IMR-90 (cell line): ENCODE measurements around the gene IL22RA2. TPM values are rescaled to one million over a fixed set of nuclear protein-coding genes. Genes with fewer than 3 reads are reported as not detected.

Experiments
- ATAC-seq: fragments of 200-7000 bp; cut with Tn5 transposase; 2 replicates; pipeline ENCODE4 v1.9.1; 2020; ENCODE audit warnings: low read depth, mild to moderate bottlenecking, moderate library complexity
- BruUV-seq: library from RNA; stranded (reverse); fragments of 400-500 nt; replicated peaks from 2 replicates; lab custom pipeline; 2021; lab: Mats Ljungman, UMichigan
- CTCF ChIA-PET: fragments of 300-600 bp; formaldehyde crosslinking; extraction: SDS; loops from one replicate; lab custom pipeline; 2021; ENCODE audit warnings: antibody characterized with exemption; lab: Yijun Ruan, JAX
- POLR2A ChIA-PET: fragments of 300-600 bp; sonication (Branson Sonifier 250); formaldehyde crosslinking; loops from one replicate; lab custom pipeline; 2022; ENCODE audit warnings: antibody characterized with exemption; ENCODE audit not compliant: unreplicated experiment; lab: Charles Lee
- DNase-seq: peaks from one replicate; pipeline ENCODE4 v3.0.0; 2013
- H2AFZ ChIP-seq: replicated peaks from 2 replicates; pipeline ENCODE3; 2013; ENCODE audit warnings: low read length, mild to moderate bottlenecking; ENCODE audit not compliant: poor library complexity
- H2AK5ac ChIP-seq: 2 replicates; pipeline ENCODE4 v1.6.1; 2013; ENCODE audit warnings: low read depth, low read length, inconsistent platforms
- H2AK9ac ChIP-seq: replicated peaks from 2 replicates; pipeline ENCODE3; 2013; ENCODE audit warnings: mild to moderate bottlenecking, low read depth, low read length, moderate library complexity; ENCODE audit not compliant: poor library complexity
- H2BK120ac ChIP-seq: 2 replicates; pipeline ENCODE4 v1.6.1; 2013; ENCODE audit warnings: low read depth, low read length, inconsistent platforms
- H2BK15ac ChIP-seq: 3 replicates; pipeline ENCODE4 v1.6.1; 2013; ENCODE audit warnings: low read depth, low read length, inconsistent platforms
- H2BK20ac ChIP-seq: 2 replicates; pipeline ENCODE4 v1.6.1; 2013; ENCODE audit warnings: low read depth, mild to moderate bottlenecking, inconsistent platforms, low read length, moderate library complexity
- H2BK5ac ChIP-seq: 2 replicates; pipeline ENCODE4 v1.6.1; 2013; ENCODE audit warnings: mild to moderate bottlenecking, low read depth, low read length, inconsistent platforms; ENCODE audit not compliant: poor library complexity, severe bottlenecking
- H3K14ac ChIP-seq: replicated peaks from 2 replicates; pipeline ENCODE4 v1.6.1; 2013; ENCODE audit warnings: low read depth, low read length, inconsistent platforms
- H3K18ac ChIP-seq: 2 replicates; pipeline ENCODE4 v1.6.1; 2013; ENCODE audit warnings: low read depth, low read length, control low read depth
- H3K23ac ChIP-seq: 2 replicates; pipeline ENCODE4 v1.6.1; 2013; ENCODE audit warnings: low read depth, low read length, inconsistent platforms
- H3K27ac ChIP-seq: 2 replicates; pipeline ENCODE4 v1.5.1; 2013; ENCODE audit warnings: mild to moderate bottlenecking, control low read depth, low read length; ENCODE audit not compliant: insufficient read depth
- H3K27me3 ChIP-seq: 2 replicates; pipeline ENCODE4 v1.6.1; 2013; ENCODE audit warnings: low read length; ENCODE audit not compliant: control insufficient read depth, insufficient read depth
- H3K36me3 ChIP-seq: 2 replicates; pipeline ENCODE4 v1.6.1; 2013; ENCODE audit warnings: low read length, mixed read lengths; ENCODE audit not compliant: control insufficient read depth, insufficient read depth
- H3K4ac ChIP-seq: 2 replicates; pipeline ENCODE4 v1.6.1; 2013; ENCODE audit warnings: low read depth, low read length, inconsistent platforms
- H3K4me1 ChIP-seq: 2 replicates; pipeline ENCODE4 v1.6.1; 2013; ENCODE audit warnings: low read length, mixed read lengths; ENCODE audit not compliant: control insufficient read depth, insufficient read depth
- H3K4me2 ChIP-seq: 2 replicates; pipeline ENCODE4 v1.6.1; 2013; ENCODE audit warnings: low read depth, mild to moderate bottlenecking, control low read depth, low read length, moderate library complexity
- H3K4me3 ChIP-seq: 2 replicates; pipeline ENCODE4 v1.5.1; 2013; ENCODE audit warnings: low read depth, mild to moderate bottlenecking, control low read depth, low read length, moderate library complexity; ENCODE audit not compliant: insufficient read depth
- H3K56ac ChIP-seq: 2 replicates; pipeline ENCODE4 v1.6.1; 2013; ENCODE audit warnings: low read length, inconsistent platforms; ENCODE audit not compliant: insufficient read depth; ENCODE audit errors: extremely low read depth
- H3K79me1 ChIP-seq, 2 experiments: 2 replicates each; pipeline ENCODE4 v1.6.1; 2013; ENCODE audit warnings: low read length in 2 of 2, inconsistent platforms in 1 of 2, low read depth in 1 of 2
- H3K9ac ChIP-seq: 2 replicates; pipeline ENCODE4 v1.6.1; 2013; ENCODE audit warnings: low read depth, low read length, control low read depth
- H3K9me1 ChIP-seq: 2 replicates; pipeline ENCODE4 v1.6.1; 2013; ENCODE audit warnings: low read length, inconsistent platforms; ENCODE audit not compliant: insufficient read depth
- H3K9me3 ChIP-seq: 2 replicates; pipeline ENCODE4 v1.6.1; 2013; ENCODE audit warnings: low read length; ENCODE audit not compliant: control insufficient read depth, insufficient read depth
- H4K20me1 ChIP-seq: 2 replicates; pipeline ENCODE4 v1.6.1; 2013; ENCODE audit warnings: low read length, inconsistent platforms; ENCODE audit not compliant: insufficient read depth
- H4K5ac ChIP-seq: 2 replicates; pipeline ENCODE4 v1.6.1; 2013; ENCODE audit warnings: mild to moderate bottlenecking, low read depth, low read length, control low read depth
- H4K8ac ChIP-seq, 2 experiments: 2 replicates each; pipeline ENCODE4 v1.6.1; 2013; ENCODE audit warnings: low read depth in 2 of 2, low read length in 2 of 2, control low read depth in 1 of 2, inconsistent platforms in 1 of 2
- H4K91ac ChIP-seq: 2 replicates; pipeline ENCODE4 v1.6.1; 2013; ENCODE audit warnings: low read depth, low read length, inconsistent platforms; ENCODE audit not compliant: insufficient read depth
- FOS ChIP-seq: fragments of 150-350 bp; IDR thresholded peaks from 2 replicates; pipeline ENCODE4 v1.6.1; 2016; ENCODE audit warnings: low read depth, low read length
- MXI1 ChIP-seq: IDR thresholded peaks from 2 replicates; pipeline ENCODE4 v1.6.1; 2012; ENCODE audit warnings: low read depth, mild to moderate bottlenecking, low read length, moderate library complexity, borderline replicate concordance
- POLR2A ChIP-seq: IDR thresholded peaks from 2 replicates; pipeline ENCODE4 v1.6.1; 2012; ENCODE audit warnings: mild to moderate bottlenecking, low read depth, low read length
- RAD21 ChIP-seq: IDR thresholded peaks from 2 replicates; pipeline ENCODE4 v1.6.1; 2012; ENCODE audit warnings: low read length, improper control_type of control experiment
- RCOR1 ChIP-seq: IDR thresholded peaks from 2 replicates; pipeline ENCODE4 v1.6.1; 2012; ENCODE audit warnings: mild to moderate bottlenecking, low read length, improper control_type of control experiment; ENCODE audit not compliant: insufficient replicate concordance
- RFX5 ChIP-seq: IDR thresholded peaks from 2 replicates; pipeline ENCODE4 v1.8.0; 2012; ENCODE audit warnings: low read depth, mild to moderate bottlenecking, low read length, moderate library complexity
- WGBS, 2 experiments: methylation state at CpG; one replicate each; pipeline versions ENCODE4 v1.1.5 to v1.1.7; 2013; ENCODE audit warnings: missing lambda C conversion rate in 2 of 2; ENCODE audit not compliant: insufficient read length in 1 of 2; ENCODE audit errors: extremely low coverage in 2 of 2; 5-methylcytosine and 5-hydroxymethylcytosine counted together
- dilution Hi-C: fragments of 300-500 bp; cut with HindIII; formaldehyde crosslinking; loops from one replicate; pipeline ENCODE4 v1.14.3; 2018; ENCODE audit warnings: low sequenced_read_pairs; ENCODE audit not compliant: unreplicated experiment
- in situ Hi-C: fragments of 300-500 bp; cut with MboI; formaldehyde crosslinking; loops from 3 replicates; pipeline ENCODE4 v1.14.3; 2019; ENCODE audit warnings: low sequenced_read_pairs, inconsistent platforms, mixed read lengths
- intact Hi-C: fragments of 100-400 bp; cut with micrococcal nuclease; formaldehyde crosslinking; loops from 2 replicates; pipeline ENCODE4 v1.10.0; 2022
- polyA plus RNA-seq, 3 experiments: library from polyadenylated mRNA; depleted of rRNA; stranded (reverse); fragments of >200 nt; gene quantifications; 2 replicates each; pipeline ENCODE4 v1.2.3, GENCODE V29; 2012; ENCODE audit warnings: low replicate concordance in 1 of 3
- total RNA-seq: library from RNA; depleted of rRNA; stranded (reverse); fragments of >200 nt; gene quantifications from 2 replicates; pipeline ENCODE4 v1.2.3, GENCODE V29; 2012

The IL22RA2 gene
- total and polyA plus RNA-seq, 2 of the 4 experiments (the other 2 are of a cell fraction) = not detected

DNA sequence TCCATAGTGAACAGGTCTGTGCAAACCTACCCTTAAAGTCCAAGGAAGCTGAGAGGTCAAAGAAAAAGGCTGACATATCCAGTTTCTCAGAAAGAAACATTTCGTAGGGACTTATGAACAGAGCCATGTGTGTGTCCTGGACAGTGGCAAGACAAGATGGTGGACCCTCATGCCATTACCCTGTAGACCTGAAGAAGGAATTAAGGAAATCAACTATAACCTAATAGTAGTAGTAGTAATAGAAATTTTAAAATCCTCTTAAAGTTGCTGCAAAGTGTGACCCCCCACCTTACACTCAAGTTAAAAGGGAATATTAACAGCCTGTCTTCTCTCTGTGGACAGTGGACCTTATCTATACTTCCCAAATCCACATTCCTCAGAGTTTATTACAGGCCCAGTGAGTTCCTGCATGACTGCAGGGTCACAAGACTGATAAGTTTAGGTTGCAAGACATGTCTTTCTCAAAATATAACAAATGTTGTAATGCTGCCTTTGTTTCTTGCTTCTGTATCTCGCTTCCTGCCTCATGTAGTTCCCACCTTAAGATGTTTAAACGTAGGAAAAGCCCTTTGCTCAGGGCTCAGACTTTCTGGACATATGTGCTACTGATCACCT is 10.6 kb downstream of the IL22RA2 start:
- no peaks in the 10 kb centered on the region for H3K4me1 ChIP-seq
- H2BK20ac ChIP-seq = no peak overlapping the region
- ChIA-PET POLR2A (no interaction called here), CTCF (no interaction called here)
- dilution Hi-C loops = no loop called here
- no peak overlapping the region for H3K4ac ChIP-seq
- peaks cover 6% of the 10 kb centered on the region for H3K9me3 ChIP-seq
- H2BK15ac ChIP-seq = no peak overlapping the region
- peaks cover 3% of the 10 kb centered on the region; the same call in 1 of the 2 replicates for H3K27me3 ChIP-seq
- ATAC-seq (no peak), DNase-seq (no peak)
- no peak overlapping the region for H3K9ac ChIP-seq
- no peak overlapping the region for H2BK120ac ChIP-seq
- H3K14ac ChIP-seq = no peak overlapping the region
- H3K9me1 ChIP-seq = no peaks in the 10 kb centered on the region
- no peak overlapping the region for H2BK5ac ChIP-seq
- TF ChIP-seq RCOR1 (no peak), RAD21 (no peak), RFX5 (no peak), POLR2A (no peak), MXI1 (no peak), FOS (no peak)
- no peak overlapping the region for H3K56ac ChIP-seq
- no peak overlapping the region for H3K27ac ChIP-seq
- H2AFZ ChIP-seq = no peak overlapping the region
- H2AK9ac ChIP-seq = no peak overlapping the region
- H4K91ac ChIP-seq = no peak overlapping the region
- H3K79me1 ChIP-seq = no peaks in the 10 kb centered on the region
- H3K23ac ChIP-seq = no peak overlapping the region
- no peak overlapping the region for H4K5ac ChIP-seq
- intact Hi-C loops = no loop called here
- WGBS, 2 experiments = no CpG with 5 or more reads among the region's 3 CpGs
- BruUV-seq = no TSS peak
- no peaks in the 10 kb centered on the region for H4K20me1 ChIP-seq
- no peak overlapping the region for H2AK5ac ChIP-seq
- no peak overlapping the region for H3K4me2 ChIP-seq
- no peak overlapping the region for H3K18ac ChIP-seq
- no peaks in the 10 kb centered on the region for H3K36me3 ChIP-seq
- in situ Hi-C loops = no loop called here
- H3K4me3 ChIP-seq = no peak overlapping the region
- no peak overlapping the region for H4K8ac ChIP-seq
